Keratinocyte (primary cell): ENCODE measurements around the gene COL6A2. TPM values are rescaled to one million over a fixed set of nuclear protein-coding genes. Genes with fewer than 3 reads are reported as not detected.
A peak's percentile ranks its signal among the peaks of the same experiment; 100 is the strongest.

ENCODE experiments used
- DNase-seq: peaks from one replicate; pipeline ENCODE4 v3.0.0-alpha.2; 2011; ENCODE audit warnings: low read depth, missing footprints, low spot score
- FAIRE-seq: peaks from 2 replicates; lab custom pipeline; 2011; peaks lifted over from hg19 to GRCh38; lab: Jason Lieb, UNC
- H2AFZ ChIP-seq: 2 replicates; pipeline ENCODE4 v1.6.0; 2012; ENCODE audit warnings: low read length, control low read depth, inconsistent platforms; ENCODE audit not compliant: control insufficient read depth
- H3K27ac ChIP-seq: 2 replicates; pipeline ENCODE4 v1.5.1; 2011; ENCODE audit warnings: low read length; ENCODE audit not compliant: control insufficient read depth, insufficient read depth
- H3K27me3 ChIP-seq: 3 replicates; pipeline ENCODE4 v1.6.0; 2011; ENCODE audit warnings: low read length; ENCODE audit not compliant: control insufficient read depth, insufficient read depth; ENCODE audit errors: extremely low read depth
- H3K36me3 ChIP-seq, 2 experiments: 2 replicates in 1 of 2; 3 replicates in 1 of 2; pipeline ENCODE4 v1.5.1; 2011; ENCODE audit warnings: low read length in 2 of 2, mild to moderate bottlenecking in 1 of 2; ENCODE audit not compliant: control insufficient read depth in 2 of 2, insufficient read depth in 2 of 2; ENCODE audit errors: extremely low read depth in 1 of 2
- H3K4me1 ChIP-seq: 3 replicates; pipeline ENCODE4 v1.5.1; 2011; ENCODE audit warnings: low read length; ENCODE audit not compliant: control insufficient read depth, insufficient read depth; ENCODE audit errors: extremely low read depth
- H3K4me2 ChIP-seq: 3 replicates; pipeline ENCODE4 v1.6.0; 2011; ENCODE audit warnings: low read depth, low read length; ENCODE audit not compliant: control insufficient read depth, insufficient read depth; ENCODE audit errors: extremely low read depth
- H3K4me3 ChIP-seq, 3 experiments: fragments of 200-600 bp in 1 of 3; sonication (generic) in 1 of 3; 2 replicates in 2 of 3; 3 replicates in 1 of 3; pipeline ENCODE4 v1.5.1; 2011 to 2016; ENCODE audit warnings: low read length in 3 of 3, mild to moderate bottlenecking in 3 of 3, control low read depth in 2 of 3, inconsistent platforms in 1 of 3, low read depth in 1 of 3, mixed read lengths in 1 of 3, mixed run types in 1 of 3, moderate library complexity in 1 of 3; ENCODE audit not compliant: control insufficient read depth in 2 of 3, insufficient read depth in 2 of 3; ENCODE audit errors: extremely low read depth in 1 of 3
- H3K79me2 ChIP-seq: 2 replicates; pipeline ENCODE4 v1.6.0; 2012; ENCODE audit warnings: low read length; ENCODE audit not compliant: control insufficient read depth, insufficient read depth
- H3K9ac ChIP-seq: 3 replicates; pipeline ENCODE4 v1.6.0; 2011; ENCODE audit warnings: low read length; ENCODE audit not compliant: control insufficient read depth, insufficient read depth; ENCODE audit errors: extremely low read depth
- H3K9me1 ChIP-seq: 3 replicates; pipeline ENCODE4 v1.6.0; 2011; ENCODE audit warnings: low read length; ENCODE audit not compliant: control insufficient read depth, insufficient read depth; ENCODE audit errors: extremely low read depth
- H3K9me3 ChIP-seq: 2 replicates; pipeline ENCODE4 v1.5.1; 2012; ENCODE audit warnings: low read depth, low read length; ENCODE audit not compliant: control insufficient read depth
- H4K20me1 ChIP-seq: 3 replicates; pipeline ENCODE4 v1.6.0; 2011; ENCODE audit warnings: low read length; ENCODE audit not compliant: control insufficient read depth, insufficient read depth; ENCODE audit errors: extremely low read depth
- CTCF ChIP-seq, 3 experiments: IDR thresholded peaks in 1 of 3; conservative IDR thresholded peaks in 1 of 3; optimal IDR thresholded peaks in 1 of 3; 2 replicates in 2 of 3; 3 replicates in 1 of 3; pipeline versions ENCODE3 to v1.5.1; 2011; ENCODE audit warnings: low read length in 3 of 3, mild to moderate bottlenecking in 3 of 3, moderate library complexity in 2 of 3, control low read depth in 1 of 3, inconsistent platforms in 1 of 3; ENCODE audit not compliant: insufficient read depth in 2 of 3; ENCODE audit errors: extremely low read depth in 1 of 3
- EZH2 ChIP-seq: IDR thresholded peaks from one replicate; pipeline ENCODE4 v1.6.1; 2012; ENCODE audit warnings: inconsistent platforms, mild to moderate bottlenecking, low read length, moderate library complexity
- dilution Hi-C: fragments of 300-500 bp; cut with MboI; formaldehyde crosslinking; loops from one replicate; pipeline ENCODE4 v1.7.0; 2020; ENCODE audit warnings: low sequenced_read_pairs; ENCODE audit not compliant: extremely low pct_ligation_motif_present
- polyA plus RNA-seq, 5 experiments: library from polyadenylated mRNA; depleted of rRNA in 3 of 5; stranded (reverse) in 3 of 5; stranded (forward) in 1 of 5; unstranded in 1 of 5; fragments of >200 nt; gene quantifications; 1 replicate in 1 of 5; 2 replicates in 3 of 5; 3 replicates in 1 of 5; pipeline versions ENCODE4 v1.2.1 to v1.2.3, GENCODE V29; 2011 to 2012; ENCODE audit warnings: missing spikeins in 2 of 5, low read depth in 1 of 5, low replicate concordance in 1 of 5

Gene COL6A2
- polyA plus RNA-seq, 1 donor (not counting 4 experiments of a cell fraction or from before 2014, with no cell fraction given): 0.03 TPM

DNA sequence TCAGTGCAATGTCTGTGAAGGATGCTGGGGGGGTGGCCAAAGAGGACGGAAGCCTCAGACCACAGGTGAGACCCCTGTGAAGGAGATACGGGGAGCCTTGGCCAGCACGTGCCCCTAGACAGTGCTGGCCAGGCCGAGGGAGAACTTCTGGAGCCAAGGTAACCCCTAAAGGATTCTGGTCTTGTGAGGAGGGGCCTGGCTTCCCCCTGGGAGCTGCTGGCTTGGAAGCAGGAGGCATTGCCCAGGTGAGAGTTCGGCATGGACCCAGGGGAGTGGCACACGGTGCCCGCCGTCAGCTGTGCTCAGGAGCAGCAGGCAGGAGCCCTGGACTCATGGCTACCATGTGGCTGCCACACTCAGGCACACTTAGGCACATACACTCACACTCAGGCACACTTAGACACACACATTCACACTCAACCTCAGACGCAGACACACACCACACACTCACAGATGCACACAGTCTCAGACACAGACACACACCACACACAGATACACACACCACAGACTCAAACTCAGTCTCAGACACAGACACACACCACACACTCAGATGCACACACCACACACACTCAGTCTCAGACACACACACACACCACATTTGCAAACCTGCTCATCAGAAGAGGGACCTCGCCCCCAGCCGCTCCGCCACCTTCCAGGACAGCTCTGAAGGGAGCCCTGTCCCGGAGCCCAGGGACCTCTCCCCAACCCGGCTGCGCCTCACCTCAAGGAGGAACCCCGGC, 1.1 kb upstream of the COL6A2 start:
- H3K27ac ChIP-seq: no peak overlapping the region
- TF ChIP-seq EZH2 (peak; percentile 65), CTCF (optimal IDR thresholded peaks at IDR 0.05 in 1 of 3, IDR thresholded peaks at IDR 0.05 in 1 of 3, conservative IDR thresholded peaks at IDR 0.05 in 1 of 3; ENCODE audit: extremely low read depth in 1 of 3, insufficient read depth in 2 of 3, low read length in 3 of 3) (no peak)
- no peak for FAIRE-seq
- no peak overlapping the region for H3K4me3 ChIP-seq
- H3K4me2 ChIP-seq: no peak overlapping the region
- no peaks in the 10 kb centered on the region for H3K4me1 ChIP-seq
- DNase-seq: no peak
- H3K27me3 ChIP-seq: peaks cover 48% of the 10 kb centered on the region
- dilution Hi-C loops: no loop called here
- H3K9me1 ChIP-seq: no peaks in the 10 kb centered on the region
- no peaks in the 10 kb centered on the region for H3K36me3 ChIP-seq
- no peaks in the 10 kb centered on the region for H3K9me3 ChIP-seq
- no peaks in the 10 kb centered on the region for H4K20me1 ChIP-seq
- H3K9ac ChIP-seq: no peak overlapping the region
- H3K79me2 ChIP-seq: no peaks in the 10 kb centered on the region
- no peak overlapping the region for H2AFZ ChIP-seq

DNA sequence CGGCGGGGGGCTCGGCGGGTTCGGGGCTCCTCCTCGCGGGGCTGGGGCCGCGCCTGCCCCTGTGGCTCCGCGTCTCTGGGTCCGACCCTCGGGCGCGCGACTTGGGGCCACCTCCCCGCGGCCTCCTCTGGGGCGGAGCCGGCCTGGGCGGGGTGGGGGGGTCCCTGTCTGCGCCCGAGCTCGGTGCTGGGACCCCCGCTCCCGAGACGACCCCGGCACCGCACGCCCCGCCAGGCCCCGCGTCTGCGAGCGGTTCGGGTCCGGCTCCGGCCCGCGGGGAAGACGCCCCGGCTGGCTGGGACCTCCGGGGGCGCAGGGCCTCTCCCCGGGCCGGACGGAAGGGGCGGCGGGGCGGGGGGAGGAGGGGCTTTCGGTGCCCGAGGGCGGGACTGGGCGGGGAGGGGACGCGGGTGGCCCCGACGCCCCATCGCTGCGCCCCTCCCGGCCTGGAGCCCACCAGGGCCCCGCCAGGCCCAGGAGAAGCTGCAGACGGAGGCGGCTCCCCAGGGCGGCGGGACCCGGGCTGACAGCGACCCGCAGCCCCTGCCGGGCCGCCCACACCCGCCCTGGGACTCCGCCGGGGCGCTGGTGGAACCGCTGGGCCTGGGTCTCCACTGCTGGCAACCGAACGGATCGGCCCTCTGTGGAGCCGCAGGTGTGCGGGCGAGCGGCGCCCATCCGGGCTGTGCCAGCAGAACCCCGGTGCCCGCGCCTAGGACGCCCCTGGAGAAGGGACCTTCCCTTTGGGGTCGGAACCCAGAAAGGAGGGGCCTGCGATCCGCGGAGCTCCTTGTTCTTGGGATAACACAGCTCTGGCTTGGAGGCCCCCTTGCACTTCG, 610 bp downstream of the COL6A2 start:
- Histone ChIP-seq H3K4me3 (no peak overlapping the region), H2AFZ (no peak overlapping the region), H3K36me3 (no peaks in the 10 kb centered on the region), H3K9ac (no peak overlapping the region), H3K27me3 (peaks cover 43% of the 10 kb centered on the region), H4K20me1 (no peaks in the 10 kb centered on the region), H3K9me3 (no peaks in the 10 kb centered on the region), H3K4me1 (no peaks in the 10 kb centered on the region), H3K79me2 (no peaks in the 10 kb centered on the region), H3K27ac (no peak overlapping the region), H3K9me1 (no peaks in the 10 kb centered on the region), H3K4me2 (no peak overlapping the region)
- dilution Hi-C loops: no loop called here
- TF ChIP-seq EZH2: peak; percentile 81
- TF ChIP-seq CTCF (optimal IDR thresholded peaks at IDR 0.05 in 1 of 3, IDR thresholded peaks at IDR 0.05 in 1 of 3, conservative IDR thresholded peaks at IDR 0.05 in 1 of 3; ENCODE audit: extremely low read depth in 1 of 3, insufficient read depth in 2 of 3, low read length in 3 of 3): no peak
- no peak for FAIRE-seq
- DNase-seq: no peak
